Cardiac muscle cell (in vitro differentiated cells and primary cell): ENCODE measurements around the gene AKAP17A. TPM values are rescaled to one million over a fixed set of nuclear protein-coding genes. Genes with fewer than 3 reads are reported as not detected.

Source experiments
- DNase-seq, 2 donors: peaks; one replicate each; pipeline versions ENCODE4 v3.0.0 to v3.0.0-alpha.2; 2010 to 2017; ENCODE audit warnings: low read depth in 1 of 2, low spot score in 1 of 2
- H3K27ac ChIP-seq: fragments of 200-600 bp; sonication (generic); 2 replicates; pipeline ENCODE4 v1.5.1; 2016
- H3K27me3 ChIP-seq: fragments of 200-600 bp; sonication (generic); 2 replicates; pipeline ENCODE4 v1.6.0; 2016; ENCODE audit warnings: control low read depth
- H3K36me3 ChIP-seq: fragments of 200-600 bp; sonication (generic); 2 replicates; pipeline ENCODE4 v1.5.1; 2016; ENCODE audit warnings: control low read depth
- H3K4me1 ChIP-seq: fragments of 200-600 bp; sonication (generic); 2 replicates; pipeline ENCODE4 v1.8.1; 2017; ENCODE audit warnings: low read depth, mild to moderate bottlenecking, mixed run types
- H3K4me3 ChIP-seq: fragments of 200-600 bp; sonication (generic); 2 replicates; pipeline ENCODE4 v1.5.1; 2016; ENCODE audit warnings: mild to moderate bottlenecking
- H3K9me3 ChIP-seq: fragments of 200-600 bp; sonication (generic); 2 replicates; pipeline ENCODE4 v1.5.1; 2017; ENCODE audit warnings: low read depth, mild to moderate bottlenecking, control low read depth
- polyA plus RNA-seq: library from polyadenylated mRNA; unstranded; fragments of >200 nt; fragmentation: Nextera tagmentation; extraction: Ambion mirVana; gene quantifications from 2 replicates; pipeline ENCODE4 v1.2.1, GENCODE V29; 2016
- total RNA-seq: library from RNA; depleted of rRNA; stranded (reverse); fragments of >200 nt; gene quantifications from 2 replicates; pipeline ENCODE4 v1.2.3, GENCODE V29; 2016
- TF ChIP-seq, protein P1 (sequence below): IDR thresholded peaks from 2 replicates; pipeline ENCODE4 v1.5.1; 2012; ENCODE audit warnings: low read depth, mild to moderate bottlenecking, low read length

The AKAP17A gene
- total and polyA plus RNA-seq, 2 experiments from 2014 or later = 87.4 to 99.7 TPM

DNA sequence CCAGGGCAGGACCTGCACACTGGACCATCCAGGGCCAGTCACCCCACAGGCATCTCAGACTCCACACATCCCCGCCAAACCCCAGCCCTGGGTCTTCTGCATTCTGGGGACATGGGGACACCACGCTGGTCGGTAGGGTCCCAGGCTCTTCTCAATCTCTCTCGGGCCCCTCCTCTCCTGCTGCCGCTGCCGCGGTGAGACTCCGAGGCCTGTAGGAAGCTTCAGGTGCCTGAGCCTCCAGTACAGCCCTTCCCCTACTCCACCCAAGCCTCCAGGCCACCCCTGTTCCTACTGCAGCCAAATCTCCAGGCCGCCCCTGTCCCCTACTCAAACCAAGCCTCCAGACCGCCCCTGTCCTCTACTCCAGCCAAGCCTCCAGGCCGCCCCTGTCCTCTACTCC, 17.9 kb downstream of the AKAP17A start:
- no peaks in the 10 kb centered on the region for H3K9me3 ChIP-seq
- TF ChIP-seq, protein P1, sequence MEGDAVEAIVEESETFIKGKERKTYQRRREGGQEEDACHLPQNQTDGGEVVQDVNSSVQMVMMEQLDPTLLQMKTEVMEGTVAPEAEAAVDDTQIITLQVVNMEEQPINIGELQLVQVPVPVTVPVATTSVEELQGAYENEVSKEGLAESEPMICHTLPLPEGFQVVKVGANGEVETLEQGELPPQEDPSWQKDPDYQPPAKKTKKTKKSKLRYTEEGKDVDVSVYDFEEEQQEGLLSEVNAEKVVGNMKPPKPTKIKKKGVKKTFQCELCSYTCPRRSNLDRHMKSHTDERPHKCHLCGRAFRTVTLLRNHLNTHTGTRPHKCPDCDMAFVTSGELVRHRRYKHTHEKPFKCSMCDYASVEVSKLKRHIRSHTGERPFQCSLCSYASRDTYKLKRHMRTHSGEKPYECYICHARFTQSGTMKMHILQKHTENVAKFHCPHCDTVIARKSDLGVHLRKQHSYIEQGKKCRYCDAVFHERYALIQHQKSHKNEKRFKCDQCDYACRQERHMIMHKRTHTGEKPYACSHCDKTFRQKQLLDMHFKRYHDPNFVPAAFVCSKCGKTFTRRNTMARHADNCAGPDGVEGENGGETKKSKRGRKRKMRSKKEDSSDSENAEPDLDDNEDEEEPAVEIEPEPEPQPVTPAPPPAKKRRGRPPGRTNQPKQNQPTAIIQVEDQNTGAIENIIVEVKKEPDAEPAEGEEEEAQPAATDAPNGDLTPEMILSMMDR = no peak
- no peak for DNase-seq
- H3K4me1 ChIP-seq = no peaks in the 10 kb centered on the region
- no peak overlapping the region for H3K4me3 ChIP-seq
- H3K27me3 ChIP-seq = no peaks in the 10 kb centered on the region
- no peaks in the 10 kb centered on the region for H3K36me3 ChIP-seq
- H3K27ac ChIP-seq = no peak overlapping the region

DNA sequence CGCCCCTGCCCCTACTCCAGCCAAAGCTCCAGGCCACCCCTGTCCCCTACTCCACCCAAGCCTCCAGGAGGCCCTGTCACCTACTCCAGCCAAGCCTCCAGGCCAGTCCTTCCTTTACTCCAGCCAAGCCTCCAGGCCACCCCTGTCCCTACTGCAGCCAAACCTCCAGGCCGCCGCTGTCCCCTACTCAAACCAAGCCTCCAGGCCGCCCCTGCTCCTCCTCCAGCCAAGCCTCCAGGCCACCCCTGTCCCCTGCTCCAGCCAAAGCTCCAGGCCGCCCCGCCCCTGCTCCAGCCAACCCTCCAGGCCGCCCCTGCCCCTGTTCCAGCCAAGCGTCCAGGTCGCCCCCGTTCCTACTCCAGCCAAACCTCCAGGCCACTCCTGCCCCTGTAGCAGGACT, 18.4 kb downstream of the AKAP17A start:
- H3K27ac ChIP-seq = no peak overlapping the region
- TF ChIP-seq, protein P1 = no peak
- no peaks in the 10 kb centered on the region for H3K9me3 ChIP-seq

DNA sequence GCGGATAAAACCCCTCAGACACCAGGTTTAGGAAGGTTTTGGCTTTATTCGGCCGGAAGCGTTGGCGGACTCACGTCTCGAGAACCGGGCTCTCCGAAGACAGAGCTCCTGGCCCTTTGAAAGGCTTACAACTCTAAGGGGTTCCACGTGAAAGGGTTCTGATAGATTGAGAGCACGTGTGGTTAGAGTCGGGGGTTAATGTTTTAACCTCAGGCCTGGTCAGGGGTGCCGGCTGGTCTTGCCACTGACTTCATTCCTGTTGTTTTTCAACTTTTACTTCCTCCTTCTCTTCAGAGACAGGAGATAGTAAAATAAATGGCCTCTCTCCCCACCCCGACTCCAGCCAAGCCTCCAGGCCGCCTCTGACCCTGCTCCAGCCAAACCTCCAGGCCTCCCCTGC, 18.8 kb downstream of the AKAP17A start:
- Histone ChIP-seq H3K4me1 (no peaks in the 10 kb centered on the region), H3K9me3 (no peaks in the 10 kb centered on the region), H3K36me3 (no peaks in the 10 kb centered on the region), H3K27ac (no peak overlapping the region), H3K27me3 (no peaks in the 10 kb centered on the region), H3K4me3 (no peak overlapping the region)
- DNase-seq = no peak
- TF ChIP-seq, protein P1 = no peak

More for the DNA sequence above, 18.4 kb downstream of the AKAP17A start:
- Histone ChIP-seq H3K4me1 (no peaks in the 10 kb centered on the region), H3K4me3 (no peak overlapping the region), H3K36me3 (no peaks in the 10 kb centered on the region), H3K27me3 (no peaks in the 10 kb centered on the region)
- DNase-seq = no peak

DNA sequence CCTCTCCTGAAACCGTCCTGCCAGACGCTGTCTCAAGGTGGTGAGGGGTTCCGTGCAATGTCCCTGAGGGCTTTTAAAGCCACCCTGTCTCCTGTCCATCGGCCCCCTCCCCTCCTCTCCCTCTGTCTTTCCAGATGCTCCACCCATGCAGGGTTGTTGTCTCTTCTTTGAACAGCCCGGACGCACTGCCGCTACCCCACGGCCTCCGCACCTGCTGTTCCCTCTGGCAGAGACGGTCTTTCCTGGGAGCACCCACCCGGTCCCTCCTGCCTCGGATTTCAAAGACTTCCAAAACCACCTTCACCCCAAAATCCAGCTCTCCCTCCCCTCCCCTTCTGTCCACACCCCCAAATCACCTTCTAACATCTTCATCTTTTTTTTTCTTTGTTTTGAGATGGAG, 19.3 kb downstream of the AKAP17A start:
- Histone ChIP-seq H3K4me3 (no peak overlapping the region), H3K4me1 (no peaks in the 10 kb centered on the region), H3K36me3 (no peaks in the 10 kb centered on the region), H3K27ac (no peak overlapping the region), H3K27me3 (no peaks in the 10 kb centered on the region), H3K9me3 (no peaks in the 10 kb centered on the region)
- no peak for DNase-seq
- TF ChIP-seq, protein P1 = no peak

DNA sequence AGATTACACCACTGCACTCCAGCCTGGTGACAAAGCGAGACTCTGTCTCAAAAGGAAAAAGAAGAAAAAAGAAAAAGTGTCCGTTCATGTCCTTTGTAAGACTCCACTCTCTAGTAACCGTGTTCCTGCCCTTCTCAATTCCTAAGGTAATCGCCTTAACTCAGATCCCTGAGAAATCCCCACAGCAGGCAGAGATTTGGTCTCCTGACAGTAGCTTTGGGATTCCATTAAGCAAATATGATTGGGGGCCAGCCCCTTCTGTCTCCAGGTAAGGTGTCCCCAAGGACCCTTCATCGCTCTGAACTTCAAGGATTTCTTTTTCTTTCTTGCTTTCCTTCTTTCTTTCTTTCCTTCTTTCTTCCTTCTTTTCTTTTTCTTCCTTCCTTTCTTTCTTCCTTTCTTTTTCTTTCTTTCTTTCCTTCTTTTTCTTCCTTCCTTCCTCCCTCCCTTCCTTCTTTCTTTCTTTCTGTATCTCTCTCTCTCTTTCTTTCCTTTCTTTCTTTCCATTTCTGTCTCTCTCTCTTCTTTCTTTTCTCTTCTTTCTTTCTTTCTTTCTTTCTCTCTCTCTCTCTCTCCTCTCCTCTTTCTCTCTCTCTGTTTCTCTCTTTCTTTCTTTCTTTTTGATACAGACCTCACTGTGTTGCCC, 21.4 kb downstream of the AKAP17A start:
- H3K27me3 ChIP-seq = no peaks in the 10 kb centered on the region
- no peak for DNase-seq
- H3K27ac ChIP-seq = no peak overlapping the region
- TF ChIP-seq, protein P1 = no peak
- H3K4me1 ChIP-seq = no peaks in the 10 kb centered on the region
- H3K4me3 ChIP-seq = no peak overlapping the region
- H3K9me3 ChIP-seq = no peaks in the 10 kb centered on the region
- no peaks in the 10 kb centered on the region for H3K36me3 ChIP-seq
